Chondrocyte (in vitro differentiated cells): Measurements from ENCODE around the gene SMG7. TPM values are rescaled to one million over a fixed set of nuclear protein-coding genes. Genes with fewer than 3 reads are reported as not detected.

Experiments
- DNase-seq: peaks from one replicate; pipeline ENCODE4 v3.0.0; 2021; ENCODE audit warnings: mixed read lengths, low spot score
- H3K27ac Mint-ChIP-seq: one replicate; pipeline ENCODE4 v1.8.0; 2021; ENCODE audit warnings: mild to moderate bottlenecking, moderate library complexity, mixed read lengths; ENCODE audit not compliant: unreplicated experiment
- H3K27me3 Mint-ChIP-seq: 2 replicates; pipeline ENCODE4 v1.8.0; 2021; ENCODE audit warnings: low read depth, mixed read lengths
- H3K36me3 Mint-ChIP-seq: 2 replicates; pipeline ENCODE4 v1.8.0; 2021; ENCODE audit warnings: low read depth, mixed read lengths
- H3K4me1 Mint-ChIP-seq: 2 replicates; pipeline ENCODE4 v1.8.0; 2021; ENCODE audit warnings: low read depth, mild to moderate bottlenecking, mixed read lengths
- H3K4me3 Mint-ChIP-seq: one replicate; pipeline ENCODE4 v1.8.0; 2021; ENCODE audit warnings: mild to moderate bottlenecking, moderate library complexity, mixed read lengths; ENCODE audit not compliant: unreplicated experiment
- H3K9me3 Mint-ChIP-seq: 2 replicates; pipeline ENCODE4 v1.8.0; 2021; ENCODE audit warnings: low read depth, mixed read lengths
- total RNA-seq: library from RNA; stranded (reverse); gene quantifications from 3 replicates; pipeline ENCODE4 v1.2.1, GENCODE V29; 2021
- TF ChIP-seq, protein P1 (sequence below): fragments of 200-600 bp; sonication (generic); IDR thresholded peaks from 2 replicates; pipeline ENCODE4 v1.5.0; 2021; ENCODE audit warnings: antibody characterized with exemption, mild to moderate bottlenecking, moderate library complexity

SMG7 gene
- total RNA-seq, 1 donor from 2014 or later: 49.4 TPM

DNA sequence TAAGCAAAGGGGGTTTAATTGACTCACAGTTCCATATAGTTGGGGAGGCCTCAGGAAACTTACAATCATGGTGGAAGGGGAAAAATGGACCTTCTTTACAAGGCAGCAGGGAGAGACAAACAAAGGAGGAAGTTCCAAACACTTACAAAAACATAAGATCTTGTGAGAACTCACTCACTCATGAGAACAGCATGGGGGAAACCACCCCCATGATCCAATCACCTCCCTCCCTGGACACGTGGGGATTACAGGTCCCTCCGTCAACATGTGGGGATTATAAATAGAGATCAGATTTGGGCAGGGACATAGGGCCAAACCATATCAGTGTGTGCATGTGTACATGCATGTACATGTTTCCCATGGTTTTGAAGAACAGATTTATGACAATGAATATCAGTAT lies 5.5 kb upstream of the SMG7 start:
- no peak for DNase-seq
- TF ChIP-seq, protein P1, sequence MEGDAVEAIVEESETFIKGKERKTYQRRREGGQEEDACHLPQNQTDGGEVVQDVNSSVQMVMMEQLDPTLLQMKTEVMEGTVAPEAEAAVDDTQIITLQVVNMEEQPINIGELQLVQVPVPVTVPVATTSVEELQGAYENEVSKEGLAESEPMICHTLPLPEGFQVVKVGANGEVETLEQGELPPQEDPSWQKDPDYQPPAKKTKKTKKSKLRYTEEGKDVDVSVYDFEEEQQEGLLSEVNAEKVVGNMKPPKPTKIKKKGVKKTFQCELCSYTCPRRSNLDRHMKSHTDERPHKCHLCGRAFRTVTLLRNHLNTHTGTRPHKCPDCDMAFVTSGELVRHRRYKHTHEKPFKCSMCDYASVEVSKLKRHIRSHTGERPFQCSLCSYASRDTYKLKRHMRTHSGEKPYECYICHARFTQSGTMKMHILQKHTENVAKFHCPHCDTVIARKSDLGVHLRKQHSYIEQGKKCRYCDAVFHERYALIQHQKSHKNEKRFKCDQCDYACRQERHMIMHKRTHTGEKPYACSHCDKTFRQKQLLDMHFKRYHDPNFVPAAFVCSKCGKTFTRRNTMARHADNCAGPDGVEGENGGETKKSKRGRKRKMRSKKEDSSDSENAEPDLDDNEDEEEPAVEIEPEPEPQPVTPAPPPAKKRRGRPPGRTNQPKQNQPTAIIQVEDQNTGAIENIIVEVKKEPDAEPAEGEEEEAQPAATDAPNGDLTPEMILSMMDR: no peak
- no peaks in the 10 kb centered on the region for H3K9me3 Mint-ChIP-seq
- no peaks in the 10 kb centered on the region for H3K36me3 Mint-ChIP-seq
- H3K27ac Mint-ChIP-seq: no peak overlapping the region
- peaks cover 6% of the 10 kb centered on the region for H3K4me1 Mint-ChIP-seq
- no peak overlapping the region for H3K4me3 Mint-ChIP-seq
- H3K27me3 Mint-ChIP-seq: peaks cover 8% of the 10 kb centered on the region

DNA sequence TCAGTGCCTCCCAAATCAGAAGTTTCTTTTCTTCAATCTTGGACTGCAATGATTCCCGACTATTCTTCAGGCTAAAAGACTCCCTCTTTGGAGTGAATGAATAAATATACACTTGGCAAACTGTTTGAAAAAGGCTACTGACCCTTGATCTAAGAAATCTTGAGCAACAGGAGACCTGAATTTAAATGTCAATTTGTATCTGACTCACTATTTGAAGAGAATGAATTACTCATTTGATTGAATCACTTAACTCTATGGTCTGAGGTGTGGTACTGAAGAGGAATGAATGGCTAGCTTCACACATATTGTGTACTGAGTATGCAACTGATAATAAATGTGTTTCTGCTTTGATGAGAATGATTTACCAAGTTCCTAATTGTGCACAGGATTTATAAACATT lies 4.6 kb upstream of the SMG7 start:
- H3K27me3 Mint-ChIP-seq: peaks cover 8% of the 10 kb centered on the region
- peaks cover 7% of the 10 kb centered on the region for H3K4me1 Mint-ChIP-seq
- DNase-seq: no peak
- H3K27ac Mint-ChIP-seq: no peak overlapping the region
- H3K36me3 Mint-ChIP-seq: no peaks in the 10 kb centered on the region
- no peak overlapping the region for H3K4me3 Mint-ChIP-seq
- TF ChIP-seq, protein P1: no peak
- H3K9me3 Mint-ChIP-seq: no peaks in the 10 kb centered on the region

DNA sequence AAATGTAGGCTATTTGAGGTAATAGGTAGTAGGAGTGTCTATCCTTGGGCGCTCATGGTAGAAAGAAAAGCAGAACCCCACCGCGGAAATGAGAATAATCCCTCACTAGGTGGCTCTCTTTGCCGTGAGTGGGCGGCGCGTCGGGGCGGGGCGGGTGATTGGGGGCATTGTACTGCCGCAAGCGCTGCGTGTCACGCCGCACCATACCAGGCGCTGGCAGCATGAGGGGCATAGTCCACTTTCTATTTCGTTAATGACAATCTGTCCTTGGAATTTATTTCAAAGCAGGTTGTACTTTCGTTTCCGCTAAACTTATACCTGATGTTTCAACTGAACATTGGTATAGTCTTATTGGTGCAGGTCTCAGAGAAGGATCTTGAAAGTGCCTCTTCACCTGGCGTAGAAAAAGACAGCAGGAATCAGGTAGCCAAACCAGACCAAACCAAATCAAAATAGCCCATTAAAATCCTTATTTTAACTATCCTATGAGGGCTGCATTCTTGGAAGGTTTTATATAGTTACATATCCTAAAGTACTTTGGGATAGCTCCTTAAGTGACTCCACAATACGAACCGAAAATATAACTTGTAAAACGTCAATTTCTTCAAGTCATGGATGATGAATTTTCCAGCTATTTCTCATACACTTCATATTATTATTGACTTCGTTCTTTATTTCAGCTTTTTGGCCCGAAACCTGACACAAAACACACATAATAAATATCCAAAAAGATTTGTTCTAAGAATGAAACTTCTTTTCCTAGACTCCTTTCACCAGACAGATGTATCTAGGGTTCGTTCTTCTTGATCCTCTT lies 1.9 kb upstream of the SMG7 start:
- TF ChIP-seq, protein P1: peak; percentile 82
- Mint-ChIP-seq H3K4me1 (peaks cover 21% of the 10 kb centered on the region), H3K9me3 (no peaks in the 10 kb centered on the region), H3K36me3 (no peaks in the 10 kb centered on the region), H3K27ac (peak overlapping the region; percentile 99), H3K4me3 (peak overlapping the region; percentile 94), H3K27me3 (peaks cover 7% of the 10 kb centered on the region)
- DNase-seq: no peak

DNA sequence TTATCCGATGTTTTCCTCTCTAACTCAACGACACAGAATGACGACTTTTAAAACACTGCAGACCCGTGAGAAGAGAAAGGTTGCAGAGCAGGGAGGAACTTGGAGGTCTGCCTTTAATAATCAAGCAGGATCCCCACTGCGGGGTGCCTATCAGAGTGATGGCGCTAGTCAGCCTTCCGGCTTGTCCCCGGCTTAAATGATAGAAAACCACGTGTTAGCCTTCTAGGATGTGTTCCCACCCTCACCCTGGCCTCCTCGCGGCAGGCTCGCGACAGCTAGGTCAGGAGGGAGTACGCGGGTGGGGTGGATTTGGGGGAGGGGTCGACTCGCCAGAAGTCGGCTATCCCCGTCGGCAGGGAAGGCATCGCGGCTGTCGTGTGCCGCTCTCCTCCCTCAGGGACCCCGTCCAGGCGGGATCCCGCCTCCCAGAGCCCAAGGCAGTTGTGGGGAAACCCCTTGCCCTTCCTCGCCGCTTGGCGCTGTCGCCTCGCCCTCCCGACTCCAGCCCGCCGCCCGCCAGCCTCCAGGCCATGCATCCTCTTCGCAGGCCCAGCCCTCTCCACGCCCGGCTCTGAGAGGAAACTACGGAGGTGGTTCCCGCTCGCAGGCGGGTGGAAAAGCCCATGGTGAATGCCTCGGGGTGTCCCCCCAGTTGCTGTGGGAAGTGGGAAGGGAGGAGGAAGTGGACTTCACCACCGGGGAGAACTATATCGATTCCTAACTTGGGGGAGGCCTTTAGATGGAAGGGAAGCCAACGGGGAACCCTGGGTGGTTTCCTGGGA lies 1.1 kb upstream of the SMG7 start:
- Mint-ChIP-seq H3K36me3 (no peaks in the 10 kb centered on the region), H3K27me3 (peaks cover 3% of the 10 kb centered on the region), H3K27ac (peak overlapping the region; percentile 99), H3K4me1 (peaks cover 21% of the 10 kb centered on the region), H3K4me3 (peak overlapping the region; percentile 94), H3K9me3 (no peaks in the 10 kb centered on the region)
- peak; percentile 96 for DNase-seq
- TF ChIP-seq, protein P1: peak; percentile 37

DNA sequence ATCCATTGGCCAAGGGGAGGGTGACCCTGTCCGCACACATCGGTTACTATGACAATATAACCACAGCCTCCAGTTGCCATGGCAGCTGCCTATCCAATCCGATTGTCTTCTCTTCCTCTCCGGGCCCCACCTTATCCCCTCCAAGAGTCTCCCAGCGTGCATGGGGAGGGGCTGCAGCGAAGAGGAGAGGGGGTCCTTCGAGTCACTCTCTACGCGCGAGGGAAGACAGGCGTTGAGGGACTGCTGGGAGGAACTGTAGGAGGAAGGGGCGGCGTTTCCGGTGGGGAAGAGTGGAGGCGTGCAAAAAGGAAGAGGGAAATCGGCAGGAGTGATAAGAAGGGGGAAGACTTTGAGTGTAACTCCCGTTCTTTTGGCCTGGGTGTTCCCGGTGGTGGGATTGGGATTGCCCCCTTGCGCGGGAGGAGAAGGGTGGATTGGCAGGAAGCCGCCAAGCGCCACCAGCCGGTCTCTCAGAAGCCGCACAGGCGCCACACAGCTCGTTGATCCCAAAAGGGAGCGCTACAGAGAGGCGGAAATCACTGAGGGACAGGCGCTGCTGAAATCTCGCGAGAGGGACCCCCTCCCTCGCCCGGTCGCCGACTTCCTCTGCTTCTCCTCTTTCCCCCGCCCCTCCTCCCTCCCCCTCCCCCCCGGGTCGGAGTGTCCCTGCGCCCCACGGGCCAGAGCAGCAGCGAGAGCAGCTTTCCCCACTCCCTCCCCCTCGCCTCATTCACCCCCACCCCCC lies 384 bp upstream of the SMG7 start:
- Mint-ChIP-seq H3K4me1 (peaks cover 21% of the 10 kb centered on the region), H3K4me3 (peak overlapping the region; percentile 94), H3K27ac (peak overlapping the region; percentile 99), H3K9me3 (no peaks in the 10 kb centered on the region), H3K27me3 (no peaks in the 10 kb centered on the region), H3K36me3 (no peaks in the 10 kb centered on the region)
- peak; percentile 98 for DNase-seq
- TF ChIP-seq, protein P1: peak; percentile 45
